RPMI7951 (cell line): ENCODE results near the gene TTLL12. TPM values are rescaled to one million over a fixed set of nuclear protein-coding genes. Genes with fewer than 3 reads are reported as not detected.
"Not testable (repeated sequence)": the region's sequence is repeated elsewhere in the genome, so short reads cannot be mapped to it uniquely, and the experiment has no call there.

Source experiments
- DNase-seq: peaks from one replicate; pipeline ENCODE4 v3.0.0-alpha.2; 2012; ENCODE audit warnings: low read depth
- total RNA-seq: library from RNA; depleted of rRNA; stranded (reverse); fragments of >200 nt; shearing (Covaris generic); gene quantifications from 2 replicates; pipeline ENCODE4 v1.2.3, GENCODE V29; 2014

Gene TTLL12
- total RNA-seq, 1 experiment from 2014 or later: 17.9 TPM

DNA sequence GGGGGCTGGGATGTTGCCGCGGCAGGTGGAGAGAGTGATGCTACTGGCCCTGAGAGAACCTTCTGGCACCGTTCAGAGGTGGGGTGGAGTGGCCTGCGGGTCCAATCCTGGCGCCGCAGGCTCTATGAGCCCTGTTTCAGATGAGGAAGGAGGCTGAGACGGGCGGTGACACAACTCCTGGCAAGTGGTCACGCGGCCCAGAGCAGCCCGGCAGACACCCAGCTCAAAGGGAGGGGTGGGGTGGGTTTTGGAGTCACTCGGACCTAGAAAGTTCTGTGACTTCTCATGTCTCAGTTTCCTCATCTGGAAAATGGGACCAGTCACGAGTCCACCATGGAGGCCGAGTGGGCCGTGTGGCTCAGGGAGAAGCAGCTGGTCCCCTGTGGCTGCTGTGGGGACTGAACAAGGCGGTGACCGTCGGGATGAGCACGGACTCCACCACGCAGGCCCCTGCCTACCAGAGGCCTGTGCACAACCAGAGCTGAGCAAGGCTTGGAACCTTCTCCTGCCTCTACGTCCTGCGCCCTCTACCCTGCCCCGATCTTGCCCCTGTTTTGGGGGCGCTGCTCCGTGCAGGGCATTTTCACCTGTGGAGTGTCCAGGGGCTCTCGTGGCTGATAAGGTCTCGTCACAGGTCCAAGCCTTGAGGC lies 31.9 kb downstream of the TTLL12 start:
- no peak for DNase-seq

DNA sequence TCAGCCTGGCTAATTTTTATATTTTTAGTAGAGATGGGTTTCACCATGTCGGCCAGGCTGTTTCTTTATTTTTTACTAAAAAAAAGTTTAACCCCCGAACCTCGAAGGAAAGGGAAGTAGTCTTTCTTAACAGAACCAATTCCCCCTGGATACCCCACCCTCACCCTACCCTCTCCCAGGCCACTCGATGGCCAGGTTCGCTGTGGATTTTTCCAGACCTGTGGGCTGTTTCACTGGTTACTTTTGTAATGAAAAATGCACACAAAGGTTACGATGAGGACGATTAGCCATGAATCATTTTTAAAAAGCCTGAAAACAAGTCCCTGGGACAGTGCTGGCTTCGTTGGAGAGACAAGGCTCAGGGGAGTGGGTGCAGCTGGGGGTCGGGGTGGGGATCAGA lies 33.0 kb downstream of the TTLL12 start:
- DNase-seq: no peak

DNA sequence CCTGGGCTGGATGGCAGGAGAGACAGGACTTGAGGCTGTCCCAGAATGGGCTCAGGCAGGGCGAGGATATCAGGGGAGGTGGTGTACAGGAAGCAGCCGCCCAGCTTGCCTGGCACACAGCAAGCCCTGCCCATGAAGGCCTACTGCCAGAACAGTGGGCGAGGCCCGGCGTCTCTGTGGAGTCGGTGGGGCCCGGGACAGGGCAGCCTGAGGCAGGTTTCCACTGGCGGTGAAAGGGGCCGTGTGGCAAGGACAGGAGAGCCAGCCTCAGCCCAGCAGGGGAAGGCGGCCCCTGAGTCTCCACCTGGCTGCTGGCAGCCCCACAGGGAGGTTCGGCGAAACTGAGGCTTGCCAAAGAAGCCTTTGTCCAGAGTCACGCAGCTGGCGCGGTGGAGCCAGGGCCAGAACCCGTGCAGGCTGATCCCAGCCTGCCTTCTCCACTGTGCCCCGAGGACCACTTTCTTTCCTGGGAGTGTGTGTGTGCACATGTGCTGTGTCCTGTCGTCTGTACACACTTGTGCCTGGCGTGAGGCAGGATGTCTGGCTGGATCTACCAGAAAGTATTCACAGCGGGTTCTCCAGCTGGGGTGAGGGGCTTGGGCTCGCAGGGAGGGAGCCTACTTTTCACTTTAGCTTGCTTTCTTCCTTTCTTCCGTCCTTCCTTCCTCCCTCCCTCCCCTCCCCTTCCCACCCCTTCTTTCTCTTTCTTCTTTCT lies 34.4 kb downstream of the TTLL12 start:
- peak; percentile 71 for DNase-seq

DNA sequence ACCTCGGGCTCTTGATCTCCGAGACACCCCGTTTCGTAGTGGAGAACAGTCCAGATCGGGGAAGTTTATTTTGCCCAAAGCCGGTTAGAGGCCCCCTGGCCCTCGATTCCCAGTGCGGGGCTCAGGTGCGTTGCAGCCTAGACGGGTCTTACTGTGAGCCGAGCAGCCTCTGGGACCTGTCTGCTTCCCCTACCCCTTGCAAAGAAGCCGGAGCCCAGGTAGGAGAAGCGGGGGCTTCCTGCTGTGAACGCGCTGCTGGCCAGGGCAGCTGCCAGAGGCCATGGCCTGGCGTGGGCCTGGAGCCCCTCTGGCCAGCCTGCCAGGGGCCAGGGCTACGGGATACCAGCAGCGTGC lies 35.0 kb downstream of the TTLL12 start:
- no peak for DNase-seq

DNA sequence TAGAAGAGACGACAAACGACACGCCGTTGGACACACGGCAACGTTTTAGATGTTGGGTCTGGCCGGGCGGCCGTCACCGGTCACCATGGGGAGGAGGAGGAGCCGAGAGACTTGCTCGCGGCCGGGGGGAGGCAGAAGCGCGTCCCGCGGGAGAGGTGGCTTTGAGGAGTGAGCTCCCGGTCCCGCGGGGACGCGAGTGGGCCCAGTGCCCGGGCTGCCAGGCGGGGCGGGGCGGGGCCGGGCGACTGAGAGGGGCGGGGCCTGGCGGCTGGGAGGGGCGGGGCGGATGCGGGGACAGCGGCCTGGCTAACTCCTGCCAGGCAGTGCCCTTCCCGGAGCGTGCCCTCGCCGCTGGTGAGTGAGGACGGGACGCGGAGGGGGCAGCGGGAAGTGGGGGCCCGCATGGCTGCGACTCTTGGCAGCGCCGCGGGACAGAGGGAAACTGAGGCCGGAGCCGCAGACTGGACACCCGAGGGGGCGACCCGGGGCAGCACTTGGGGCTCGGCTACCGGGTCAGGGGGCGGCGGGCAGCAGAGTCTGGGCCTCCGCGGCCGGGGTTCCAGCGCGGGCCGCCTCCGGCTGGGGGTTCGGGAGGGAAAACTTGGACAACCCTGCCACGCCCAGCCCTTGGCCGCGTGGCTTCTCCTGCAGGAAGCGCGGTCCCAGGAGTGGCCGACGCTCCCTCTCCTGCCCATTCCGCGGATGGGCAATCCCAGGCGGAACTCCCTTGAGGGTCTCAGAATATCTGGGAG lies 35.5 kb downstream of the TTLL12 start, which contains the start of gene TSPO:
TSS of gene TSPO (plus strand) at position 309 of the 752 bp plus-strand sequence. CDS start 7,680 bp downstream, outside the sequence.
- peak; percentile 58 for DNase-seq

DNA sequence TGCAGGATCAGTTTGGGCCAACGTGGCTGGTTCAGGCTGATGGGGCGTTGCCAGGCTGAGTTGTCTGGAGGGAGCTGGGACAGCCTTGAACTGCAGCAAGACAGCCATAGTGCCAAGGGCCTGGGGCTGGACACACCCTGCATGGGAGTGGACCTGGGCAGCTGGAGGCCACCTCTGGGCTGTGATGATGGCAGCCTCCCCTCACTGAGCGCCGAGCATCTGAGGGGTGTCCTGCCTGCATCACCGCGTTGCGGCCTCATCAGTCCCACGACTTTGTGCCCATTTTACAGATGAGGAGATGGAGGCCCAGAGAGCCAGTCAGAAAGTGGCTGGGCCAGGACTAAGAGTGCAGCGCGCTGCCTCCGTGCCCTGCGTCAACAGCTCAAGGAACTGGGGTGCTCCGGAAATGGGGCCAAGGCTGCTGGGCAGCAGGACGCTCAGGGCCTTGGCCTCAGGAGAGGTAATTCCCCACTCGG lies 36.2 kb downstream of the TTLL12 start:
- DNase-seq: no peak

DNA sequence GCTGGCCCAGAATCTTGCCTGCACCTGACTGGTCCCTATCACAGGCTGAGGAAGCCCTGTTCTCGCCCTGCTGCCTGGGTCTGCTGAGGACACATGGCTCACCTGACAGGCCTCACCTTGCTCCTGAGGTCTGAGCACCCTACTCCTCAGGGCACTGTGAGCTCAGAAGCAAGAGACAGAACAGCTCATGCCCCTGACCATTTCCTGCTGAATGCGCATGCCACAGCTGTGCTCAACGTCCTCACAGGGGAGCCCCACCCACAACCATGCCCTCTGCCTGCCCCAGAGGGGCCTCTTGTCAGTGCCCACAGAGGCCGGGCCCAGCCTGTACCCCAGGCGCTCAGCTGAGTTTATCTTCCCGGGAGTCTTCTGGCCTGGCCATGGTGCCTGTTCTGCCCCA lies 38.4 kb downstream of the TTLL12 start:
- DNase-seq: no peak

DNA sequence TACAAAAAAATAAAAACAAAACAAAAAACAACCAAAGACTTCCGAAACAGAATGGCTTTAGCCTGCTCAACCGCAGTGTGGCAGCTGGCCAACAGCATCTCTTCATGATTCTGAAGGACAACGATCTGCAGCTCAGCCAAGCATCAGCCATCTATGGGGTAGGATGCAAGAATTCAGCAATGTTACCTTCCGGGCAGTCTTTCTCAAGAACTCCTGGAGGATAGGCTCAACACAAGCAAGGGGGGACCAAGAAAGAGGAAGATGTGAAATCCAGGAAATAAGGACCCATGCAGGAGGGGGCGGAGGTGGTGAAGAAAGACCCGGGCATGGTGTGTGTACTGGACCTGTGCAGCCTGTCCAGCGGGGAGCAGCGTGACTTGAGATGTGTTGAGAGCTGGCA lies 39.1 kb downstream of the TTLL12 start:
- no peak for DNase-seq

DNA sequence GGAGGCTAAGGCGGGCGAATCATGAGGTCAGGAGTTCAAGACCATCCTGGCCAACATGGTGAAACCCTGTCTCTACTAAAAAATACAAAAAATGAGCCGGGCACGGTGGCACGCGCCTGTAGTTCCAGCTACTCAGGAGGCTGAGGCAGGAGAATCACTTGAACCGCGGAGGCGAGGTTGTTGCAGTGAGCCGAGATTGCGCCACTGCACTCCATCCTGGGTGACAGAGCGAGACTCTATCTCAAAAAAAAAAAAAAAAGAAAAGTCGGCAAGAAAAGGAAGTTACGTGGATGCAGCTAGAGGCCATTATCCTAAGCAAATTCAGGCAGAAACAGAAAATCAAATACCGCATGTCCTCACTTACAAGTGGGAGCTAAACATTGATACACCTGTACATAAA lies 40.6 kb downstream of the TTLL12 start:
- not testable (repeated sequence) for DNase-seq

DNA sequence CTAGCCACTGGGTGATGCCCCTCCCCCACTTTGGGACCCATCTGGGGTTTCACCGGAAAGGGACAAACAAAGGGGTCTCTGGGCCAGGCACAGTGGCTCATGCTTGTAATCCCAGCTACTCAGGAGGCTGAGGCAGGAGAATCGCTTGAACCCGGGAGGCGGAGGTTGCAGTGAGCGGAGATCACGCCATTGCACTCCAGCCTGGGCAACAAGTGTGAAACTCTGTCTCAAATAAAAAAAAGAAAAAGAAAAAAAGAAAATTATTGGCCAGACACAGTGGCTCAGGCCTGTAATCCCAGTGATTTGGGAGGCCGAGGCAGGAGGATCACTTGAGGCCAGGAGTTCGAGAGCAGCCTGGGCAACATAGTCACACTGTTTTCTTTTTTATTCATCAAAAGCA lies 41.6 kb downstream of the TTLL12 start:
- DNase-seq: not testable (repeated sequence)

DNA sequence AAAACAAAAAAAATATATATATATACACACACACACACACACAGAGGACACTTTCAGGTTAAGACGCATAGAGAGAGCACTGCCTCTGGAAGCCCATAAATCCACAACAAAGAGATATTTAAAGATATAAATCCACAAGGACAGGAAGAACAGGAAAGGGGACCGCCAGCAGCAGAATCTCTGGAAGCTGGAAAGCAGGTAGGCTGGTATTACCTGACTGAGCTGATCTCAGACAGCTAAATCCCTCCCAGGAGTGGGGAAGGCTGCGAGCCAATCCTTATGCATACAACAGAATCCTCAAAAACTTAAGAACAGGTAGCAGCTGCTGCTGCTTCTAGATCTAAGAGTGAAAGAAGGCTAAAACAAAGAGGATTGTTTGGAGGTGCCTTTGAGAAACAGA lies 42.0 kb downstream of the TTLL12 start:
- DNase-seq: no peak

DNA sequence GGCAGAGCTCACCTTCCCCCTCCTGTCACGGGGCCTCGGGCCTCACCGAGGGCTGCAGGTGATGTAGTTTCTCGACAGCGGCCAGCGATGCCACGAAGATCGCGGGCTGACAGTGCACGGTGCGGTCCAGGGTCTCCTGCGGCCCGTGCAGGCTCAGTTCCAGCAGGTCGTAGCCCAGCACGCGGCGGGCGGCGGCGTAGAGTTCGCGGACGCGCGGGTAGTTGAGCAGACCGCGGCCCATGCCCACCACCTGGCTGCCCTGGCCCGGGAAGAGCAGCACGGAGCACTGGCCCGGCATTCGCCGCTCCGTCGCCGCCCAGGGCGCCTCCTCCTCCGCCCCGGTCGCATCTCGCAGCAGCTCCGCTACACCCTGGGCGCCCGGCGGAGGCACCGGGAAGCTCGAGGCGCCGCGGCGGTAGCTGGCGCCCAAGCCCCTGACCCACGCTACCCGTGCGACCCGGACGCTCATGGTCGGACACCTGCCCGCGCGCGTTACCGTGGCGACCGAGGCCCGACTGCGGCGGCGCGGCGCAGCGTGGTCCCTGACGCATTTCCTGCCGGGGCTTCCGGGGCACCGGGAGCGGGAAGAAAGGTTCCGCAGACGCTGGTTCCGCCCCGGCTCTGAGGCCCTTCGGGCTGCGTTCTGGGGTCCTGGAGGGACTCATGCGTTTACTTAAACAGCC lies 43.9 kb downstream of the TTLL12 start, which contains the start of gene MCAT:
TSS of gene MCAT (minus strand) at position 519 of the 683 bp plus-strand sequence. CDS start at position 469, 50 bp downstream.
- DNase-seq: peak; percentile 74

DNA sequence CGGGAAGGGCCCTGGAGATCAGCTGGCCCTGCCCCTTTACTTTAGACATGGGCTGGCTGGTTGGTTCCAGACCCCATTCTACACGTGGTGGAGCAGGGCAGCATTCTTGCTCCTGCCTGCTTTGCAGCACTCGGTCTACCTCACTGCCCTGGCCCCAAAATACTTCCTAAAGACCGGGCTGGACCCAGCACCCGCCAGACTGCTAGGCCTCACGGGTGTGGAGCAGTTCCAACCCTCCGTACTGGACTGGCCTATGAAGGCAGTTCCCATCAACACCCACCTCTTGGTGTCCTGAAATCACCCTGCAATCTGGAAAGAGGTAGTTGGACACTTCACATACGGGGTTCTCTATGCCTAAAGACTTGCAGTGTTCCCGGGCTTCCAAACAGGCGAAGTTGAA lies 50.1 kb downstream of the TTLL12 start:
- no peak for DNase-seq

DNA sequence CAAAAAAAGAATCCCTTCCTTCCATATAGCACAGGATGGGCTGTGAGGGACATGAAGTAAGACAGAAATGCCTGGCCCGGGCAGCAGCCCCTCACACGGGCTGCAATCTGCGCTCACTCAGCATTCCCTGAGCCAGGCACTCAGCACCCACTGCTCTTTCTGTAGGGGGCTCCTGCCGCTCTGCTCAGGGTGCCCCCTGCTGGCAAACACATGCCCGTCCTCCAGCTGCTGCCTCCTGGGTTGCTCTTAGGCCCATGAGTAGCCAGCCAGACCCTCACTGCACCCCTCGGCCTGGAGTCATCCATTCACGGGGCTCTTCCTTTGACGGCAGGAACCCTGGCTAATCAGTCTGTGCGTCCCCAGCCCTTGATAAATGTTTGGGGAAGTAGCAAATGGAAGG lies 50.7 kb downstream of the TTLL12 start:
- DNase-seq: no peak

DNA sequence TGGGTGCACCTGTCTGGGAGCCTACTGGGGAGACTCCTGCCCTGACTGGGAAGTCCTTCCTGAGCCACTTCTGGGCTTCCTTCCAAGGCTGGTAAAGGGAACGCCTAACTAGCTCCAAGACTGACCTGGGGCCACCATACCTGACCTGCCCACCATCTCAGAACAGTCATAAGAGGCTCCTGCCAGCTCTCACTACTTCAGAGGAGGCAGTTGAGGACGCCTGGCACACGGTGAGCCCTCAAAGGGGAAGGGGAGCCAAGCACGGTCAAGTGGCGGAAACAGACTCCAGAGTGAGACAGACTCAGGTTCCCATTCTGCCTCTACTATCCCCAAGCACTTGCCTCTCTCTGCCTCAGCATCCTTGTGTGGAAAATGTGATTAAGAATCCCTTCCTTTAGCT lies 51.4 kb downstream of the TTLL12 start:
- no peak for DNase-seq

DNA sequence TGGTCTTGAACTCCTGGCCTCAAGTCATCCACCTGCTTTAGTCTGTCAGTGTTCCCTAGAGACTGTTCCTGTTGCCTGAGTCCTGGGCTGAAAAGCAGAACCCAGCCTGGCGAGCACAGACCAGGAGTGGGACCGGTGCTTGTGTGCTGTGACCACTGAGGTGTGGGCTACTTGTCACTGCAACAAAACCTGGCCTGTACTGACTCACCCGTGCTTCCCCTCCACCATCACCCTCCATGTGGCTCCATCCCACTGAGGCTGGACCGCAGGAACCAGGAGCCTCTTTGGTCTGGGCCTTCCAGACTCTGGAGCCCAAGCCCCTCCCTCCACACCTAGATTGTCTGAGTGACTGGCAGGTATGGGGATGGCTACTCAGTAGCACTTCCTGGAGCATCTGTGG lies 52.4 kb downstream of the TTLL12 start:
- DNase-seq: no peak

DNA sequence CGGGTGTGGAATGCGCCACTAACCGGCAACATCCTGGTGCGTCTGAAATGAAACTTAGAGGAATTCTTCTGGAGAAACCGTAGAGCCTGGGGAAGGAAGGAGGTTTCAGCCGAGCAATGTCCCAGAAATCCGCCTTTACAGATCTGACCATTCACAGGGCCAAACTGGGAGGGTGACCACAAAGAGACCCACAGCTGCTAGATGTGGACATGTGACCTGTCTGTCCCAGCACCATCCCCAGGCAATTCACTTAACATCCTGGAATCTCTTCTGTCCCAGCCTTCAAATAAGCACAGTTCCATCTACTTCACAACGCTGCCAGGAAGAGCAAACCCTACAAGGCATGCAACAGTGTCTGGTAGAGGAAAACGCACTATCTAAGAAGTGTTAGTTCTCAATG lies 53.5 kb downstream of the TTLL12 start:
- DNase-seq: peak; percentile 75

DNA sequence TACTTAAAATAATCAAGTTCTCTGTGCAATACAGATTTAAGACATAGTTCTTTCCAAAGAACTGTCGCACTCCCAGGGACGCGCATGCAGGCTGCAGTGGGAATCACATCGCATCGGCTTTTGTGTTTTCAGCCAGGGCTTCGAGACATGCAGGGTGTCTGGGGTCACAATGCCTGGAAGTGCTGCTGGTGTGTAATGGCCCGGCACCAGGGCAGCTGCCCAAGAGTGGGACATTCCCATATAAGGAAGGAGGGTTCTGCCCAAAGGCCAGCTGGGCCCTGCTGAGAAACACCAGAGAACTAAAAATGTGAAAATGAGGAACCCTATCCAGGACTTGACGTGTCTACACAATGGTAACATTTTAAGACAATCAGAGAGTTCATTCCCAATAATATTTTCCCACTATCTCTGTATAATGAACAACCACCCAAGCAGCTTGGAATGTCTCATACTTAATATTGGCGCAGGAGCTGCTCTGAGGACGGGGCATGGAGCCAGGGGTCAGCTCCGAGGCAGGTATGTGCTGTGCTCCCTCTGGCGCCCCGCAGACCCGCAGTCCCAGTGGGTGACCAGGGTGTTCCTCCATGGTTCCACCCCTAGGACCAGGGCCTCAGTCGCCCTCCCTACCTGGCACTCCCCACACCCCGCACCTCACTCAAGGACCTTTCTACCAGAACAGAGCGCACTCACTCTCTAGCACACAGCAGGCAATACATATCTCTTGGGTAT lies 55.0 kb downstream of the TTLL12 start:
- no peak for DNase-seq

DNA sequence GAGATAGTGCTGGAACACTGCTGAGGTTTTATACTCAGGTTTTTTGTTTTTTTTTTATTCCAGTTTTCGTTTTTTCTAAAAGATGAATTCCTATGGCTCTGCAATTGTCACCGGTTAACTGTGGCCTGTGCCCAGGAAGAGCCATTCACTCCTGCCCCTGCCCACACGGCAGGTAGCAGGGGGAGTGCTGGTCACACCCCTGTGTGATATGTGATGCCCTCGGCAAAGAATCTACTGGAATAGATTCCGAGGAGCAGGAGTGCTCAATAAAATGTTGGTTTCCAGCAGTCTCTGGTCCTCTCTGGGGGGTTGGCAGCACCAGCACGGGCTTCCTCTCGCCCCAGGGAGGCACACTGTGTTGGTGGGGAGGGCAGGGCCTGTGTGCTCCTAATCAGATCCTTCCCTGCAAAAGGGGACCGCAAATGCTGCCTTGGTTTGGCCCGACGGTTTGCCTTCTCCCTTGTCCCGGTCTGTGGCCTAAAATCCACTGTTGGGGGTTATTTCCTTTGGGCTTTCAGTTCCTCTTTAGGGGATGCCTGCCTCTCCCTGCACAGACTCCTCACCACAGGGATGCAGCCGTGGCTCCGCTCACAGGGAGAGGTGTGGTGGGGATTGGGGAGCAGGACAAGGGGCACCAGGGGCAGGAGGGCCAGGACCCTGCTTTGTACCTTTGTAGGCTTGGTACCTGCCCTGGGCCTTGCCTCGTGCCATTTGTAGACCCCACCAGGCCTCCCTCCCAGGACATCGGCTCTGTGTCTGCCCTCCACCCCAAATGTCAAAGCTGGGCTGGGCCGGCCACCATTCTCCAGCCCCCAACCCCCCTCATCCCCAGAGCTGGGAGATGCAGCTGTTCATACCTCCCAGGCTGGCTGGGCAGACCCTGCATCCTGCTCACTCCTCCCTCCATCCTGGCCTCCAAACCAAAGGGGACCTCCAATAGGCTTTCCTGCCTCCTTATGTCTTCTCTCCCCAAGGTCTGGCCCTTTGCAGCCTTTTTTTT lies 57.2 kb downstream of the TTLL12 start:
- DNase-seq: no peak

DNA sequence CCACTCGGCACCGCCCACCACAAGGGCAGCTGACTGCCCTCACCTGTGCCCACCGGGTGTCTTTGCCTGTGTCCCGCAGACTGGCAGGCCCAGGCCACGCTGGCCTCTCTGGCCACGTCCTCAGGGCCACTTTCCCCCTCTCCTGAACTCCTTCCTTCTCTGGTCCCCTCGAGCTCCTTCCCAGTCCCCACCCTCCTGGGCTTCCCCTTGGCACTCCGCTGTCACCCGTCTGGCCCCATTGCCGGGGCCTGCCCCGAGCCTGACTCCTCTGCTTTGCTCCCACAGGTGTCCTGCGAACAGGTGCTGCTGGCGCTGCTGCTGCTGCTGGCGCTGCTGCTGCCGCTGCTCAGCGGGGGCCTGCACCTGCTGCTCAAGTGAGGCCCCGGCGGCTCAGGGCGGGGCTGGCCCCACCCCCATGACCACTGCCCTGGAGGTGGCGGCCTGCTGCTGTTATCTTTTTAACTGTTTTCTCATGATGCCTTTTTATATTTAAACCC lies 58.0 kb downstream of the TTLL12 start:
- no peak for DNase-seq
